OCI-LY7 (cell line): ENCODE results near the gene MIPEP. TPM values are rescaled to one million over a fixed set of nuclear protein-coding genes. Genes with fewer than 3 reads are reported as not detected.

Experiments
- BruUV-seq: library from RNA; stranded (reverse); fragments of 400-500 nt; replicated peaks from 2 replicates; lab custom pipeline; 2021; lab: Mats Ljungman, UMichigan
- CTCF ChIA-PET: fragments of 300-600 bp; sonication (Branson Sonifier 250); formaldehyde crosslinking; loops from one replicate; lab custom pipeline; 2022; ENCODE audit warnings: antibody characterized with exemption; ENCODE audit not compliant: unreplicated experiment; lab: Charles Lee
- POLR2A ChIA-PET: fragments of 300-600 bp; sonication (Branson Sonifier 250); formaldehyde crosslinking; loops from one replicate; lab custom pipeline; 2022; ENCODE audit warnings: antibody characterized with exemption; lab: Charles Lee
- DNase-seq: peaks from one replicate; pipeline ENCODE4 v3.0.0-alpha.2; 2015; ENCODE audit warnings: low spot score
- H2AFZ ChIP-seq: fragments of 200-600 bp; sonication (generic), shearing (Covaris generic); 2 replicates; pipeline ENCODE4 v1.6.1; 2014; ENCODE audit warnings: mild to moderate bottlenecking, antibody characterized with exemption, low read length, moderate library complexity
- H3K27ac ChIP-seq: fragments of 200-600 bp; sonication (generic); 2 replicates; pipeline ENCODE4 v1.5.1; 2014; ENCODE audit warnings: mixed run types, low read depth, mild to moderate bottlenecking, moderate library complexity, low read length, inconsistent platforms; ENCODE audit not compliant: poor library complexity, severe bottlenecking
- H3K36me3 ChIP-seq: fragments of 200-600 bp; sonication (generic); 2 replicates; pipeline ENCODE4 v1.6.1; 2014; ENCODE audit warnings: mild to moderate bottlenecking, antibody characterized with exemption, low read length, moderate library complexity, mixed read lengths; ENCODE audit not compliant: insufficient read depth
- H3K4me1 ChIP-seq: fragments of 200-600 bp; sonication (generic); 2 replicates; pipeline ENCODE4 v1.5.1; 2014; ENCODE audit warnings: mild to moderate bottlenecking, low read length; ENCODE audit not compliant: insufficient read depth, poor library complexity, severe bottlenecking
- H3K4me2 ChIP-seq: fragments of 200-600 bp; sonication (generic); 2 replicates; pipeline ENCODE4 v1.6.1; 2014; ENCODE audit warnings: mild to moderate bottlenecking, low read length
- H3K4me3 ChIP-seq: fragments of 200-600 bp; sonication (generic); 2 replicates; pipeline ENCODE4 v1.5.1; 2014; ENCODE audit warnings: mild to moderate bottlenecking, low read depth, low read length; ENCODE audit not compliant: poor library complexity, severe bottlenecking
- H3K79me2 ChIP-seq: fragments of 200-600 bp; sonication (generic); 2 replicates; pipeline ENCODE4 v1.6.1; 2016; ENCODE audit warnings: low read depth, mild to moderate bottlenecking, low read length, moderate library complexity, mixed read lengths; ENCODE audit not compliant: insufficient read depth
- H3K9me2 ChIP-seq: fragments of 200-600 bp; sonication (generic); 2 replicates; pipeline ENCODE4 v1.6.1; 2016; ENCODE audit warnings: mild to moderate bottlenecking, low read length, mixed read lengths; ENCODE audit not compliant: insufficient read depth
- H3K9me3 ChIP-seq: fragments of 200-600 bp; sonication (generic); 2 replicates; pipeline ENCODE4 v1.6.1; 2014; ENCODE audit warnings: mild to moderate bottlenecking, mixed run types, low read length, mixed read lengths
- H4K20me1 ChIP-seq: fragments of 200-600 bp; sonication (generic); 2 replicates; pipeline ENCODE4 v1.6.1; 2014; ENCODE audit warnings: mild to moderate bottlenecking, antibody characterized with exemption, low read length, moderate library complexity, mixed read lengths; ENCODE audit not compliant: insufficient read depth
- EZH2phosphoT487 ChIP-seq: fragments of 200-600 bp; sonication (generic); IDR thresholded peaks from 2 replicates; pipeline ENCODE4 v1.6.1; 2018; ENCODE audit warnings: low read depth, borderline replicate concordance, mild to moderate bottlenecking, mixed run types, antibody characterized with exemption, low read length, moderate library complexity, mixed read lengths
- intact Hi-C: fragments of 100-400 bp; cut with micrococcal nuclease; formaldehyde crosslinking; loops from one replicate; pipeline ENCODE4 v1.10.0; 2022; ENCODE audit not compliant: unreplicated experiment
- total RNA-seq, 2 experiments: library from RNA; depleted of rRNA in 1 of 2; stranded (reverse); fragments of >200 nt in 1 of 2; shearing (Covaris generic) in 1 of 2; gene quantifications; 2 replicates each; pipeline ENCODE4 v1.2.3, GENCODE V29; 2014 to 2022
- TF ChIP-seq, protein P1 (sequence below): fragments of 200-600 bp; sonication (generic); conservative IDR thresholded peaks from 2 replicates; pipeline ENCODE4 v1.5.1; 2014; ENCODE audit warnings: mild to moderate bottlenecking, antibody characterized with exemption, low read length, moderate library complexity, mixed read lengths

Gene MIPEP
- total RNA-seq, 2 experiments from 2014 or later: 13.5 to 15.7 TPM

DNA sequence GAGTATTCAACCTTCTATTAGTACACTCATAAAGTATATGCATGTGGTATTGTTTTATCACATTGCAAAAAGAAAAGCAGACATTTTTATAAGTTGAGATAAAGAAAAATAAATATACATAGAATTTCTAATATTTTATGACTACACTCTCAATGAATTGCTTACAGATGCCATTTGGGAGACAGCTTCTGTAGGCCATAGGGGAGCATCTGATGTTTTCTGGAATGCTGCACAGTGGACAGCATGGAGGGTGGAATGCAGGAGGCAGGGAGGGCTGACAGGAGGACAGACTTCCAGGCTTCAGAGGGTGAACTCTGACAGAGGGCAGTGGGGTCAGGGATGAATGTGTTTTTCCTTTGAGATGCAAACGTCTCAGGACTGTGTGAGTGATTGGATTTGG, 45.8 kb downstream of the MIPEP start:
- peaks cover 18% of the 10 kb centered on the region; the same call in 1 of the 2 replicates for H4K20me1 ChIP-seq
- H3K36me3 ChIP-seq: no peaks in the 10 kb centered on the region; the same call in 1 of the 2 replicates
- intact Hi-C loops: loop anchor here (10.0 kb wide), 1 partner anchor 469 kb away; no protein-coding TSS in a partner anchor
- ChIA-PET POLR2A (interaction anchor here (0.7 to 1.0 kb wide), 2 partner anchors 33 to 401 kb away, joined by 3 read pairs; no protein-coding TSS in a partner anchor), CTCF (no interaction called here)
- H3K9me2 ChIP-seq: no peaks in the 10 kb centered on the region
- no peak overlapping the region for H3K4me2 ChIP-seq
- no peak for DNase-seq
- H3K4me3 ChIP-seq: no peak overlapping the region
- H2AFZ ChIP-seq: no peak overlapping the region
- no peaks in the 10 kb centered on the region for H3K79me2 ChIP-seq
- BruUV-seq: no TSS peak
- no peaks in the 10 kb centered on the region for H3K9me3 ChIP-seq
- H3K4me1 ChIP-seq: peaks cover 21% of the 10 kb centered on the region
- H3K27ac ChIP-seq: no peak overlapping the region
- TF ChIP-seq EZH2phosphoT487: no peak
- TF ChIP-seq, protein P1, sequence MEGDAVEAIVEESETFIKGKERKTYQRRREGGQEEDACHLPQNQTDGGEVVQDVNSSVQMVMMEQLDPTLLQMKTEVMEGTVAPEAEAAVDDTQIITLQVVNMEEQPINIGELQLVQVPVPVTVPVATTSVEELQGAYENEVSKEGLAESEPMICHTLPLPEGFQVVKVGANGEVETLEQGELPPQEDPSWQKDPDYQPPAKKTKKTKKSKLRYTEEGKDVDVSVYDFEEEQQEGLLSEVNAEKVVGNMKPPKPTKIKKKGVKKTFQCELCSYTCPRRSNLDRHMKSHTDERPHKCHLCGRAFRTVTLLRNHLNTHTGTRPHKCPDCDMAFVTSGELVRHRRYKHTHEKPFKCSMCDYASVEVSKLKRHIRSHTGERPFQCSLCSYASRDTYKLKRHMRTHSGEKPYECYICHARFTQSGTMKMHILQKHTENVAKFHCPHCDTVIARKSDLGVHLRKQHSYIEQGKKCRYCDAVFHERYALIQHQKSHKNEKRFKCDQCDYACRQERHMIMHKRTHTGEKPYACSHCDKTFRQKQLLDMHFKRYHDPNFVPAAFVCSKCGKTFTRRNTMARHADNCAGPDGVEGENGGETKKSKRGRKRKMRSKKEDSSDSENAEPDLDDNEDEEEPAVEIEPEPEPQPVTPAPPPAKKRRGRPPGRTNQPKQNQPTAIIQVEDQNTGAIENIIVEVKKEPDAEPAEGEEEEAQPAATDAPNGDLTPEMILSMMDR: no peak

DNA sequence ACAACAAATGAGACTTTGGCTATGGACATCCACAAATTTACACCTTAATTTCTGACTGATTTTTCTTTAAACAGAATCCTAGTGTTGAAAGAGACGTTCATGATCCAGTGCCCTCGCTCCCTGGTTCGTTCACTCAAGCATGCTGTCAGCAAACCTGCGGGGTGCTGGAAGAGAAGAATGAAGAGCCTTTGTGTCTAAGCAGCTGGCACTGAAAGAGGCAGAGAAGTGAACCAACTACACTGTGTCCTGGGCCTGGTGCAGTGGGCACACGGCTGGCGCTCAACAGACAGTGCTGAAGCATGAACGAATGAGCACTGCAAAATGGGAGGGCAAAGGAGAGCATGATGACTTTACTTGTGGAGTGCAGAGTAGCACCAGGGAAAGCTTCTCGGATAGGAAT, 46.8 kb downstream of the MIPEP start:
- ChIA-PET CTCF (no interaction called here), POLR2A (interaction anchor here (0.6 kb wide), 1 partner anchor 22 kb away, joined by 3 read pairs; no protein-coding TSS in a partner anchor)
- Histone ChIP-seq H3K79me2 (no peaks in the 10 kb centered on the region), H3K4me2 (no peak overlapping the region), H3K27ac (no peak overlapping the region), H3K4me1 (peaks cover 16% of the 10 kb centered on the region), H3K36me3 (no peaks in the 10 kb centered on the region; the same call in 1 of the 2 replicates), H2AFZ (no peak overlapping the region), H3K9me2 (no peaks in the 10 kb centered on the region), H3K4me3 (no peak overlapping the region), H3K9me3 (no peaks in the 10 kb centered on the region), H4K20me1 (peaks cover 18% of the 10 kb centered on the region; the same call in 1 of the 2 replicates)
- no TSS peak for BruUV-seq
- DNase-seq: no peak
- intact Hi-C loops: loop anchor here (10.0 kb wide), 1 partner anchor 468 kb away; no protein-coding TSS in a partner anchor
- no peak for TF ChIP-seq EZH2phosphoT487
- TF ChIP-seq, protein P1: no peak

DNA sequence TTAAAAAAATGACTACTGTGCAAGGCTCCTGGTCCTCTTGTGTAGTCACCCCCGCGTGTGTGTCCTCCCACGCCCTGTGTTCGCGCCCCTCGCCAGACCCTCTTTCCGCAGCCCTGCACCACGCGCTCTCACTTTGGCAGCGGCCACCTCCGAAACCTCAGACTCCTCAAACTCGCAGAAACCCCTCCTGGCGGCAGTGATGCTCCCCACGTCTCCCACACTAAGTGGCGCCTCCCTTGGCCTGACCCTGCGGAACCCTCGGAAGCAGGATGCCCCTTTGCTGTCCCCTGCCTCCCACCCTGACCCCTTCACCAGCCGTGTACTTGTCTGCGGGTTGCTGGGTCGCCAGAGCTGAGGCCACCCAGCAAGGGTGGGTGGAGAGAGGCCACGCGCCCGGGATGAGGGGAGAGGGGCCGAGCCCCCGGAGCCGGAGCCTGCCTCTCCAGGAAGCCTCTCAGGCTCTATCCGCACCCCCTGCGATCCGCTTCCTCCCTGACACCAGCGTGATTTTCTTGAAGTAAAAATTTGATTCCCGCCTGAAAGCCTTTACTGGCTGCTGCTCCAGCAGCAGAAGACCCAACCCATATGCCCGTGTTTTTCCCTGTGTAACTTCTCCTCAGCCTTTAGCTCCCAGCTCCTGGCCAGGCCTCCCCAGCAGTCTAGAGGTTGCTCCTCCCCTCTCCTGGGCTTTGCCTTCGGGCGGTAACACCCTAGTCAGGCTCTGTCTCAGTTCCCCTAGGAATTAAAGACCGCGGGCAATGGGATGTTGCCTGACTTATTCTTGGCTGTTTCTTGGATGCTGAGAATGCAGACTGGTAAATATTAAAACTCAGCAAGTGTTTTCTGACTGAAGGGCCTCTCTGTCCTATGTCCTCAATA, 55.2 kb downstream of the MIPEP start:
- H3K4me2 ChIP-seq: no peak overlapping the region
- TF ChIP-seq, protein P1: no peak
- TF ChIP-seq EZH2phosphoT487: no peak
- ChIA-PET POLR2A (interaction anchor here (1.3 kb wide), 1 partner anchor 11 kb away, joined by 4 read pairs; no protein-coding TSS in a partner anchor), CTCF (no interaction called here)
- no TSS peak for BruUV-seq
- H3K79me2 ChIP-seq: no peaks in the 10 kb centered on the region
- H3K27ac ChIP-seq: no peak overlapping the region
- no peaks in the 10 kb centered on the region for H3K36me3 ChIP-seq
- no peak overlapping the region for H2AFZ ChIP-seq
- DNase-seq: no peak
- no peak overlapping the region for H3K4me3 ChIP-seq
- no peaks in the 10 kb centered on the region for H3K4me1 ChIP-seq
- H3K9me3 ChIP-seq: no peaks in the 10 kb centered on the region
- no peaks in the 10 kb centered on the region for H4K20me1 ChIP-seq
- no peaks in the 10 kb centered on the region for H3K9me2 ChIP-seq
- intact Hi-C loops: no loop called here
